Astrocyte (in vitro differentiated cells and primary cell): ENCODE data around the gene LEMD2.

Source experiments
- EZH2 ChIP-seq: IDR thresholded peaks from 2 replicates; pipeline ENCODE4 v1.6.1; 2012; ENCODE audit warnings: mild to moderate bottlenecking, low read length, inconsistent platforms; ENCODE audit not compliant: insufficient read depth
- TF ChIP-seq, protein P1 (sequence below): IDR thresholded peaks from 2 replicates; pipeline ENCODE4 v1.5.1; 2011; ENCODE audit warnings: low read depth, mild to moderate bottlenecking, inconsistent platforms, low read length, moderate library complexity; ENCODE audit not compliant: insufficient read depth

DNA sequence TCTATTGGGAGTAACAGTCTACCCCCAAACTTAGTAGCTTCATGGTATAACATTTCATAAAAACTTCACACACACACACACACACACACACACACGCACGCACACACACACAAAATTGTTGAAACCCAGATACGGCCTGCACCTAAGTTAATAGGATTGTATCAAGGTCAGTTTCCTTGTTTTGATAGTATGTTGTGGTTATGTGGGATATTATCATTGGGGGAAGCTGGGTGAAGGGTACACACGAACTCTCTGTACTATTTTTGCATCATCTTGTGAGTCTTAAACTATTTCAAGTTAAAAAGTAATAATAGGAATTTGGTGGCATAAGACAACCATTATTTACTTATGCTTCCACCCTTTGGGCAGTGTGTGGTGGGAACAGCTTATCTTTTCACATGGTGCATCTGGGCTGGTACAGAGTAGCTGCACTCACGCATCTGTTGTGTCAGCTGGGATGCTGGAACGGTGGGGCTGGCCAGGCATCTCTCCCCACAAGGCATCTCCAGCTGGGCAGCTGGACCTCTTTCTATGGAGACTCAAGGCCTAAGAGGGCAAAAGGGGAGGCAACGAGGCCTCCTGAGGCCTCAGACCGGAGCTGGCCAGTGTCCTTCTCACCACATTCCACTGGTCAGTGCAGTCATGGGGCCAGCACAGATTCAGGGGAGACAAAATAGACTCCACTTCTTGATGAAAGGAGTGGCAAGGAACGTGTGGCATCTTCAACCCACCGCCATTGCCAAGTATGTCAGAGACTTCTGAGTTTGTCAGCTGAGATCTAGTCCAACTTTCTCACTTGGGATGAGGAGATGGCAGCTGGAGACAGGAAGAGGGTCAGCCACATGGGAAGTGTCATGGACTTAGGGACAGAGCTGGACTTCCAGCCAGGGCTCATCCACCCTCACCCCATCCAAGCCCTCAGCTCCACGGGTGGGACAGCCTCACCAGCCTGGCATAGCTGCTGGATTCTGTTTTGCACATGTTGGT lies 21.7 kb downstream of the LEMD2 start:
- TF ChIP-seq, protein P1, sequence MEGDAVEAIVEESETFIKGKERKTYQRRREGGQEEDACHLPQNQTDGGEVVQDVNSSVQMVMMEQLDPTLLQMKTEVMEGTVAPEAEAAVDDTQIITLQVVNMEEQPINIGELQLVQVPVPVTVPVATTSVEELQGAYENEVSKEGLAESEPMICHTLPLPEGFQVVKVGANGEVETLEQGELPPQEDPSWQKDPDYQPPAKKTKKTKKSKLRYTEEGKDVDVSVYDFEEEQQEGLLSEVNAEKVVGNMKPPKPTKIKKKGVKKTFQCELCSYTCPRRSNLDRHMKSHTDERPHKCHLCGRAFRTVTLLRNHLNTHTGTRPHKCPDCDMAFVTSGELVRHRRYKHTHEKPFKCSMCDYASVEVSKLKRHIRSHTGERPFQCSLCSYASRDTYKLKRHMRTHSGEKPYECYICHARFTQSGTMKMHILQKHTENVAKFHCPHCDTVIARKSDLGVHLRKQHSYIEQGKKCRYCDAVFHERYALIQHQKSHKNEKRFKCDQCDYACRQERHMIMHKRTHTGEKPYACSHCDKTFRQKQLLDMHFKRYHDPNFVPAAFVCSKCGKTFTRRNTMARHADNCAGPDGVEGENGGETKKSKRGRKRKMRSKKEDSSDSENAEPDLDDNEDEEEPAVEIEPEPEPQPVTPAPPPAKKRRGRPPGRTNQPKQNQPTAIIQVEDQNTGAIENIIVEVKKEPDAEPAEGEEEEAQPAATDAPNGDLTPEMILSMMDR = no peak
- no peak for TF ChIP-seq EZH2
